Measurements from ENCODE around the gene SPECC1. TPM values are rescaled to one million over a fixed set of nuclear protein-coding genes. Genes with fewer than 3 reads are reported as not detected.
"Not testable (repeated sequence)": the region's sequence is repeated elsewhere in the genome, so short reads cannot be mapped to it uniquely, and the experiment has no call there.

Gene SPECC1
- total and polyA plus RNA-seq, 2 of the 13 experiments (the other 11 are each of a cell fraction or from before 2014, with no cell fraction given), result 2.3 to 6.9 TPM

GRCh38 chr17:20320535-20321229, 311.5 kb downstream of the SPECC1 start:
- intact Hi-C loops (cut with micrococcal nuclease; ENCODE audit: unreplicated experiment) (loop anchor here (2.0 kb wide), 1 partner anchor 94 kb away; no protein-coding TSS in a partner anchor), in situ Hi-C loops (cut with HindIII; ENCODE audit: extremely low pct_ligation_motif_present, low pct_unique_long_range_greater_than_20kb) (loop anchor here (25.0 kb wide), 1 partner anchor 333 kb away; the partner anchor contains the start of gene AKAP10)
- not testable (repeated sequence) for H3K4me3 ChIP-seq (replicated peaks in 1 of 3; ENCODE audit: insufficient read depth in 1 of 3, low read depth in 2 of 3, low read length in 3 of 3)
- TF ChIP-seq SMC3 (IDR thresholded peaks at IDR 0.05; ENCODE audit: low read length) (peak; percentile 38; the same call in 1 of the 2 replicates), ZNF263 (CRISPR knock-in tag; IDR thresholded peaks at IDR 0.05) (peak; percentile 40; the same call in 1 of the 2 replicates), RAD21 (CRISPR knock-in tag; IDR thresholded peaks at IDR 0.05) (peak; percentile 68; the same call in 1 of the 2 replicates), STAG1 (CRISPR knock-in tag; IDR thresholded peaks at IDR 0.05) (peak; percentile 83), RXRB (CRISPR knock-in tag; IDR thresholded peaks at IDR 0.05; ENCODE audit: borderline replicate concordance) (0 out of 2 replicates have a peak, but pooled peaks have one; percentile 16), ZGPAT (CRISPR knock-in tag; IDR thresholded peaks at IDR 0.05) (peak; percentile 41; the same call in 1 of the 2 replicates), HNRNPL (IDR thresholded peaks at IDR 0.05; ENCODE audit: low read depth, low read length) (0 out of 2 replicates have a peak, but pooled peaks have one; percentile 23), ZNF687 (CRISPR knock-in tag; IDR thresholded peaks at IDR 0.05) (peak; percentile 19; the same call in 1 of the 2 replicates), CTCF (CRISPR knock-in tag; IDR thresholded peaks at IDR 0.05) (peak; percentile 81), GABPB1 (CRISPR knock-in tag; IDR thresholded peaks at IDR 0.05) (peak; percentile 44; the same call in 1 of the 2 replicates), E2F2 (CRISPR knock-in tag; IDR thresholded peaks at IDR 0.05; ENCODE audit: borderline replicate concordance) (0 out of 2 replicates have a peak, but pooled peaks have one; percentile 47), ZNF768 (CRISPR knock-in tag; IDR thresholded peaks at IDR 0.05) (0 out of 2 replicates have a peak, but pooled peaks have one; percentile 22)

More at GRCh38 chr17:20320535-20321229, 311.5 kb downstream of the SPECC1 start:
- H3K9me3 ChIP-seq (ENCODE audit: low read length); FAIRE-seq; H3K4me1 ChIP-seq (ENCODE audit: insufficient read depth, low read length); H3K36me3 ChIP-seq (replicated peaks in 1 of 2; ENCODE audit: control insufficient read depth in 1 of 2, insufficient read depth in 2 of 2, low read length in 2 of 2); H2AFZ ChIP-seq (ENCODE audit: low read length); H3K9ac ChIP-seq (ENCODE audit: insufficient read depth, low read depth, low read length); H3K27me3 ChIP-seq (ENCODE audit: control insufficient read depth in 1 of 2, insufficient read depth in 2 of 2, low read length in 2 of 2); H4K20me1 ChIP-seq (ENCODE audit: insufficient read depth, low read length); POLR2A ChIA-PET; BruUV-seq (replicated peaks); DNase-seq (ENCODE audit: low spot score); H3K79me2 ChIP-seq (ENCODE audit: insufficient read depth, low read length); H3K27ac ChIP-seq (ENCODE audit: extremely low read length, insufficient read depth, low read length): not testable (repeated sequence)
- CTCF ChIA-PET (ENCODE audit: low intra/inter-chr PET ratio, low total read pairs), result interaction anchor here (1.0 to 2.2 kb wide), 3 partner anchors 94 to 328 kb away, joined by 3 to 28 read pairs (median 18); no protein-coding TSS in a partner anchor
- ATAC-seq, result peak; percentile 81
- WGBS (ENCODE audit: low lambda C conversion rate), result 74% methylated on average over 7 of the region's 47 CpGs
- H3K4me2 ChIP-seq (ENCODE audit: low read depth, low read length), result peak overlapping the region; percentile 12; the same call in 1 of the 2 replicates
